Astrocyte of the spinal cord (primary cell): ENCODE results near the gene TMIE.

Source experiments
- DNase-seq: peaks from one replicate; pipeline ENCODE4 v3.0.0; 2011; ENCODE audit warnings: low read depth, low spot score
- H3K4me3 ChIP-seq: 2 replicates; pipeline ENCODE4 v1.5.1; 2011; ENCODE audit warnings: low read depth, mild to moderate bottlenecking, low read length, moderate library complexity
- in situ Hi-C: cut with HindIII; loops from 2 replicates; pipeline ENCODE4 v1.10.0; 2017; ENCODE audit warnings: low sequenced_read_pairs
- TF ChIP-seq, protein P1 (sequence below): IDR thresholded peaks from 2 replicates; pipeline ENCODE4 v1.5.1; 2012; ENCODE audit warnings: low read depth, mild to moderate bottlenecking, low read length, inconsistent platforms

The TMIE gene

DNA sequence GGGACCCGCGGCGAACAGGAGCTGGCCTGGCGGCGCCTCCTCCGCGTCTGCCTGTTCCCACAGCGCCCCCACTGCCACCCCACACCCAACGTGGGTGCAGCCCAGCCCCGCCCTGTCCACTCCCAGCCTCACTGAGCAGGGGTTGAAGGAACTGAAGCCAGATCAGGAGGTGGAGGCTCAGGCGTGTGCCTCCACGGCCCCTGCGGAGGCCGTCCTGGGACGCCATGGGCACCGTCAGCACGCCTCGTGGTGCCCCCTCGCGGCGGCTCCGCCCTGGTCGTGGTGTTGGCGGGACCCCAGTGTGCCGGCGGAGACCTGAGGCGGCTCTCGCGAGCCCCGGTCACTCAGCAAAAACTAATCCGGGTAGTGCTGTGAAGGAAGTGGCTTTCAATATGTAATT lies 55.5 kb downstream of the TMIE start:
- in situ Hi-C loops = no loop called here
- no peak for DNase-seq
- no peak overlapping the region for H3K4me3 ChIP-seq
- TF ChIP-seq, protein P1, sequence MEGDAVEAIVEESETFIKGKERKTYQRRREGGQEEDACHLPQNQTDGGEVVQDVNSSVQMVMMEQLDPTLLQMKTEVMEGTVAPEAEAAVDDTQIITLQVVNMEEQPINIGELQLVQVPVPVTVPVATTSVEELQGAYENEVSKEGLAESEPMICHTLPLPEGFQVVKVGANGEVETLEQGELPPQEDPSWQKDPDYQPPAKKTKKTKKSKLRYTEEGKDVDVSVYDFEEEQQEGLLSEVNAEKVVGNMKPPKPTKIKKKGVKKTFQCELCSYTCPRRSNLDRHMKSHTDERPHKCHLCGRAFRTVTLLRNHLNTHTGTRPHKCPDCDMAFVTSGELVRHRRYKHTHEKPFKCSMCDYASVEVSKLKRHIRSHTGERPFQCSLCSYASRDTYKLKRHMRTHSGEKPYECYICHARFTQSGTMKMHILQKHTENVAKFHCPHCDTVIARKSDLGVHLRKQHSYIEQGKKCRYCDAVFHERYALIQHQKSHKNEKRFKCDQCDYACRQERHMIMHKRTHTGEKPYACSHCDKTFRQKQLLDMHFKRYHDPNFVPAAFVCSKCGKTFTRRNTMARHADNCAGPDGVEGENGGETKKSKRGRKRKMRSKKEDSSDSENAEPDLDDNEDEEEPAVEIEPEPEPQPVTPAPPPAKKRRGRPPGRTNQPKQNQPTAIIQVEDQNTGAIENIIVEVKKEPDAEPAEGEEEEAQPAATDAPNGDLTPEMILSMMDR = no peak

DNA sequence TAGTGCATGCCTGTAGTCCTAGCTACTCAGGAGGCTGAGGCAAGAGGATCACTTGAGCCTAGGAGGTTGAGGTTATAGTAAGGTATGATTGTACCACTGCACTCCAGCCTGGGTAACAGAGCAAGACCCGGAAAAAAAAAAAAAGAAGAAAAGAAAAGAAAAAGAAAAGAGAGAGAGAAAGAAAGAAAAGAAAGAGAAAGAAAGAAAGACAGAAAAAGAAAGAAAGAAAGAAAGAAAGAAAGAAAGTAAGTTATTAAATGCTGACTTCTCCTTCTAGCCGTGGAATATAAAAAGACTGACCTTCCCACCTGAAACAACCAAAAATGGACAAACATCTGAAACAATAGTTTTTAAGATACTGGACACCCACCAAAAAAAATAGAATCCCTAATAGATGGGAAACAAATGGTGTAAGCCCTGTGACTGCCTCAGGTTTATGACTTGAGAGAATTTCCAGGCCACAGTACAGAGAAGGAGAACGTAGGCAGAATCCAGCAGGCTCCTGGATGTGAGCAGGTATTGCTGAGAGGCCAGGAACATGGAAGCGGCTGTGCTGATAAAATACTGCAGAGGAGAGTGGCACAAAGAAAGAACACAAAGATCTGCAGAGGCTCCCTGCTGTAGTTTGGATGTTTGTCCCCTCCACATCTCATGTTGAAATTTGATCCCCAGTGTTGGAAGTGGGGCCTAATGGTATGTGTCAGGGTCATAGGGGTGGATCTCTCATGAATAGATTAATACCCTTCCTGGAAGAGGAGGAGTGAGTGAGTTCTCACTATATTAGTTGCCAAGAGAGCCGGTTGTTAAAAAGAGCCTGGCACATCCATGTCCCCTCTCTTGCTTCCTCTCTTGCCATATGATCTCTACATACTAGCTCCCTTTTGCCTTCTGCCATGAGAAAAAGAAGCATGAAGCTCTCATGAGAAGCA lies 58.3 kb downstream of the TMIE start:
- no peak for DNase-seq

More for the DNA sequence above, 58.3 kb downstream of the TMIE start:
- TF ChIP-seq, protein P1 = no peak
- H3K4me3 ChIP-seq = no peak overlapping the region
- in situ Hi-C loops = no loop called here
